ENCODE measurements around the gene LRRC7.
"Not testable (repeated sequence)": the region's sequence is repeated elsewhere in the genome, so short reads cannot be mapped to it uniquely, and the experiment has no call there.

Gene LRRC7

DNA sequence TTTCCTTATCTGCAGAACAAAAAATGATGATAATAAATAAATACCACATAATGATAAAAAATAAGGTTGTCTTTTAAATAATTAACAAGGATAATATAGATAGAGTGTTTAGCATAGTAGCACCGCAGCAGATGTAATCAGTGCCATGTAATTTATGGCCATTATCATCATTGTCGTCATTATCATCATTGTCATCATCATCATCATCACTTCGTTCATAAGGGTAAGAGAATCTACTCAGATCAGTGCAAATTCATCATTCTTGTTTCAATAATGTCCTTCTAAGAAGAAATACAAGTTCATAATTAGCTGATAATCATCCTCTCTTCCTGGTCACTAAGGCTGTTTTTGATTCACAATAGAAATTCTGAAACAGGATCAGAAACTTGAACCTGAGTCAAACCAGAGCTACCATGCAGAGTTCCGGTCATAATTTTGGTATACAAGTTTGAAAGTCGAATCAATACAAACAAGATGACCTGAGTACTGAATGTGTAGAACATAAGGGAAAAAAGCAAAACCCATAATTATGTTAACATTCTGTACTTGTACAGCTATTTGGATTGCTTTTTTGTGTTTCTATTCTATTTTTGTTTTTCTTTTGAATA is 465.6 kb downstream of the LRRC7 start:
- no peak for DNase-seq (ENCODE audit: low read depth in 2 of 3, low spot score in 2 of 3)

DNA sequence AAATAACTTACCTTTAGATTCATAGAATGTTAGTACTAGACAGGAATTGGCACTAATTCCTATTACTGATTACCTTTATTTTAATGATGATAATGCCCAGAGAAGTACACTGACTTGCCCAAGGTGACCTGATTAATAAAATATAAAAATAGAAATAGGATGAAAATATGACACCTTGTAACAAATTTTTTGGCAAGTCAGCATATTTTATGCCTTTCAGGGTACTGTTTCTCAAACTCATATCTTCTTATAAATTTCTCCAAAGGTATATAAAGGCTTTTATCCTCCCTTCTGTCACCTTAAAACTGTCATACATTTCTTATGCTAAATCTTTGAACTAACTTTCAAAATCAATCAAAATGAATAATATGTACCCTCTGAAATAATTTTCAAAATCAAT is 466.2 kb downstream of the LRRC7 start:
- DNase-seq (ENCODE audit: low read depth in 2 of 3, low spot score in 2 of 3): no peak

DNA sequence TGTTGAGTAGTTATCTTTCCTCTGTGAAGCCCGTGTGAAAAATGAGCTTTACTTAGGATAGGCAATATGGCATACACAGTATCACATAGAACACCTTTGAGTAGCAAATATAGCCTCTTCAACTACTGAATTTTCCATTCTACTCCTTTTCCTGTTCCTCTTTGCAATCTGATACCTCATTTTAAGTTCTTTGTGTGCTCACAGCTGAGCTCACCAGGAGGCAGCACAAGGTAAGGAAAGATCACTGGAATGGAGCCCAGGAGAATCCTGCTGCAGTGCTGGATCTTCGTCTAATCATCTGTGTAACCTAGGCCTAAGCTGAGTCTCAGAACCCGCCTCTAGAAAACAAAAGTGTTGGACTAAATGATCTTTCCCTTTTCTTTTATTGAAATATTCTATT is 466.7 kb downstream of the LRRC7 start:
- DNase-seq (ENCODE audit: low read depth in 2 of 3, low spot score in 2 of 3): no peak

DNA sequence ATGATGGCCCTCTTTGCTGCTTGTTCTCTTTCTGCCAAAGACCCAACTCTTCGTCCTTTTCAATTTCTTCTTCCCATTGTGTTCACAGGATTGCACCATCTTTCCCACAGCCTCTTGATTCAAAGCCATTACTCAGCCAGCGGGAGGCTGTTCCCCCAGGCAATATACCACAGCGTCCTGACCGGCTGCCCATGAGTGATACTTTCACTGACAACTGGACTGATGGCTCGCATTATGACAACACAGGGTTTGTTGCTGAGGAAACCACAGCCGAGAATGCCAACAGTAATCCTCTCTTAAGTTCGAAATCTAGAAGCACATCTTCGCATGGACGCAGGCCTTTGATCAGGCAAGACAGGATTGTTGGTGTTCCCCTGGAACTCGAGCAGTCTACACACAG is 470.3 kb downstream of the LRRC7 start:
- no peak for DNase-seq (ENCODE audit: low read depth in 2 of 3, low spot score in 2 of 3)

DNA sequence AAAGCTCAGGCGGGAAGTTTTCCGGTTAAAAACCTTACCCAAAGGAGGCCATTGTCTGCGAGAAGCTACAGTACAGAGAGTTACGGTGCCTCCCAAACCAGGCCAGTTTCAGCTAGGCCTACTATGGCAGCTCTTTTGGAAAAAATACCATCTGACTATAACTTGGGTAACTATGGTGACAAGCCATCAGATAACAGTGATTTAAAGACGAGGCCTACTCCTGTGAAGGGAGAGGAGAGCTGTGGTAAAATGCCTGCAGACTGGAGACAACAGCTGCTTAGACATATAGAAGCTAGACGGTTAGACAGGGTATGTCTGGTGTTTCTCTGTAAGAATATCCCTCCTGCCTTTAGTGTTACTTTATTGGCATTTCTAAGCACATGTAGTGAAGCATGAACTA is 471.8 kb downstream of the LRRC7 start:
- no peak for DNase-seq (ENCODE audit: low read depth in 2 of 3, low spot score in 2 of 3)

DNA sequence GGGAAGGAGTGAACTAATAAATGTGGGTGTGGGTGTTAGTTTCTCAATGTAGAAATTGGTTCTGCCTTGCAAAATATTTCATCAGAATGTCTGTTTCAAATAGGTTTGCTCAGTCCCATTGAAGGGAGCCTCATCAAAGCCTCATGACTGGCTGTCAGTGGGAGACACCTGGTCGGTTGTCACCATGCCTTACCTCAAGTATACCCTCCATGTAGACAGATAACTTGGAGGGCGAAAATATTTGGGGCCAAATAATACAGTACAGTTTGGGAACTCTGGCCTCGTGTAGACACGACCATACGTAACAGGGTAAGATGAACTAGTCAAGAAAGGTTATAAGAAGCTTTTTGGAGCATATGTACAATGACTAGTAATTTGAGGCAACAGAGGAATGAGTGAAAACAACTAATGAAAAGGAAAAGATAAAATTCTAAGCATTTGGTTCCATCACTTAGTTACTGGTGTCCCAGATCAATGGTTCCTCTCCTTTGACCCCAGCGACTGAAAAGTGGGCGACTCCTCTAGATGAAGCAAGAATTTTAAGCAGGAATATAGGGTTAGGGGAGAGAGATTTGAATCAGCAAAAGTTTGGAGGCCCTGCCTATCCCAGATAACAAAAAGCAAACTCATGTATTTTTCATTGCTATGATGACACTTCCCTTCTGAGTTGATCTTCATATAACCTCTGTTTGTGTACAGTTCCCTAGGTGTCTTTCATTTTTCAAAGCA is 473.8 kb downstream of the LRRC7 start:
- DNase-seq (ENCODE audit: low read depth in 2 of 3, low spot score in 2 of 3): no peak

DNA sequence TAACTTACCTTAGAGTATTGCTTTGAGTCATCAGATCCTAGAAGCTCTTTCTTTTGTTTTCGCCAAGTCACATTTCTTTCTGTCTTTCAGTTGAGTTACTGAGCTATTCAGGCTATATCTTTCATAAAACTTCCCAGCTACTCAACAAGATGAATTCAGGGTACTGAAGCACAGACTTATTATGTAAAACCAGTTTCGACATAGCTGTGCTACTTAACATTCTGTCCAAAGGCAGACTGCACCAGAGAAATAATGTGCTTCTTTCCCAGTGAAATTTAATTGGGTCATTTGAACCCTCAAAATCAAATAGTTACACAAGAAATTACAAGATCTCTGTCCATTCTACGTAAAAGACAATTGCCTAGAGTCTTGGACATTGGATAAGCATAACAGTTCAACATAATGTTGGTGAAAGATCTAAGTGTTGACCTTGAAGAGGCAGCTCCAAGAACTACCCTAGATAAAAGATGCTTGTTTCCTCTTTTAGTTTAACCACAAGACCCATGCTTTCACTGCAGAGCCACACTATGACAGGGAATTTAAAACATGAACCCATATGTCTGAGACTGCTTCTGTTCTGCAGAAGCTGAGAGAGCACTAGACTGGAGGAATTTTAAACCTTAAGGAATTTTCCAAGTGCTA is 474.5 kb downstream of the LRRC7 start:
- DNase-seq (ENCODE audit: low read depth in 2 of 3, low spot score in 2 of 3): no peak

DNA sequence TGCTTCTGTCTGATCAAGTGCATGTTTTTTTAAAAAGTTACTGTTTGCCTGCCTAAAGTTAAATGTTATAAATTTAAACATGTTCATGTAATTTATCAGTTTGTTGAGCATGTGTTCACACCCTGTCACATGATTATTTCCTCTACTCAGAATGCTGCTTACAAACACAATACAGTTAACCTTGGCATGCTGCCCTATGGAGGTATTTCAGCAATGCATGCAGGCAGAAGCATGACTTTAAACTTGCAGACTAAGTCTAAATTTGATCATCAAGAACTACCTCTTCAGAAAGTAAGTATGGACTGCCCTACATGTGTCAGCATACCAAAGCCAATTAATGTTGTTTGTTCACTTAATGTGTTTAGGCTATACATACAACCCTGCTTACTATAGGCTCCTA is 476.1 kb downstream of the LRRC7 start:
- DNase-seq (ENCODE audit: low read depth in 2 of 3, low spot score in 2 of 3): no peak

DNA sequence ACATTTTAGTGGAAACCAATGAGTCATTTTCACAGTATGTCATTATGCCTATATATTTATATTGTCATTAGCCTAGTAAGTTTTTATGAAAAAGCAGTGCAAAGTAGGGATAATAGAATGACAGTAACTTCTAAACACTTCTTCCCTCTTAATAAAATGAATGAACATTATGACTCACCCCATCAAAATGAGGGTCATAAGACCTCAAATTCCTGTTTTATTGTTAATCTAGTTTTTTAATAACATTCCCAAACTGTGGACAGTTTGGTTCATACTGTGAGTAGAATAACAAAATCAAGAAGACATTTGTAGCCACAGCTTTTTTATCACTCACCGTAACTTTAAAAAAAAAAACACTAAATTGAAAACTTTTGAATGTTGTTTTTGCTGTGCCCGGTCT is 477.1 kb downstream of the LRRC7 start:
- no peak for DNase-seq (ENCODE audit: low read depth in 2 of 3, low spot score in 2 of 3)

DNA sequence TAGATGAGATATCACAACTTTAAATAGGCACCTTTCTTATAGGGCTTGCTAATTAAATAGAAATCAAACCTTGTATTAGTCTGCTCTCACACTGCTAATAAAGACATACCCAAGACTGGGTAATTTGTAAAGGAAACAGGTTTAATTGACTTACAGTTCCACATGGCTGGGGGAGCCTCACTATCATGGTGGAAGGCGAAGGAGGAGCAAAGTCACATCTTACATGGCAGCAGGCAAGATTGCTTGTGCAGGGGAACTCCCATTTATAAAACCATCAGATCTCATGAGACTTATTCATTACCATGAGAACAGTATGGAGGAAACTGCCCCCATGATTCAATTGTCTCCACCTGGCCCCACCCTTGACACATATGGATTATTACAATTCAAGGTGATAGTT is 477.9 kb downstream of the LRRC7 start:
- not testable (repeated sequence) for DNase-seq (ENCODE audit: low read depth in 2 of 3, low spot score in 2 of 3)

DNA sequence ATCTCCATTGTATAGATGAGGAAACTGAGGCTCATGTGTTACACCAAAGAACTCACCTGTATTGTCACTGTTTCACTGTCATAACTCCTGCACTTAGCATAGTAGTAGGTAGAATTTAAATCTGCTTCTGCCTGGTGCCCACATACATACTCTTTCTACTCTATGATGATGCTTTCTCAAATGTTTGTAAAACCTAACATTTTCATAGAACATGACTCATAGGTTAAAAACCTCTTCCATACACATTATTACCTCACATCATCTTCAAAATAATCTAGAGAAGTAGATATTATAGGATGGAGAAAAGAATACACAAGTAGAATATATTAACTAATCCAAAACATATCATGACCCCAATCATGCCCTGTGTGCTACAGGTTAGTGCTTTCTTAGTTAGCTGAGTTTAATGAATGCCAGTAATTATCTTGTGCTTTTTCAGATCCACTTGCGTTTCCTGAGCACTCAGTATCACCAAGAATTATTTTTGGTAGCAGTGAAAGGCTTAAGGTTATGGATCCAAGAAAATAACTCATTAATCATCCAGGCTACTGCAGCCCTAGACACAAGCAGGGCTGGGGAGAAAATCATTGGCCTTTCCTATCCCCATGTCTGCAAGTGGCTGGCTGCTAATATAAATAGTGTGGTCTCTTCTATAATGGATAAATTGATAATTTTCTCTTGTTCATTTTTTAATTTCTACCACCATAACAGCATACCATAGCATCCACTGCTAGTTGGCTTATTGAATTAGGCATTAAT is 480.8 kb downstream of the LRRC7 start:
- no peak for DNase-seq (ENCODE audit: low read depth in 2 of 3, low spot score in 2 of 3)

DNA sequence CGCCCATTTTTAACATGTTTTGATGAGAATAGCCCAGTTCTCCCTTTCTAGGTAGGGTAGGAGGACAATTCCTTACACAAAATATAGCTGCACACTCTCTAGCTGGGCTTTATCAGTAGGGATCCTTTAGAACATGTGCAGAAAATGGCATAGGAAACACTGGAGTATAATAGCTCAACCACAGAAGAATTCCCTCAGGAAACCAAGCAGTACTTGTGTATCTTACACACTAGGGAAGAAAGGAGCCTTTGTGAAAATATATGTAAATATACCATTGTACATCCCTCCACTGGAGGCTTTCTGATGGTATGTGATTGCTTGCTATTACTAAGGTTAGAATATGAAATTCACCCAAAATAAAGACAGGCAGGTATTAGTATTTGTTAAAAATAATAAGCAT is 484.2 kb downstream of the LRRC7 start:
- no peak for DNase-seq (ENCODE audit: low read depth in 2 of 3, low spot score in 2 of 3)

DNA sequence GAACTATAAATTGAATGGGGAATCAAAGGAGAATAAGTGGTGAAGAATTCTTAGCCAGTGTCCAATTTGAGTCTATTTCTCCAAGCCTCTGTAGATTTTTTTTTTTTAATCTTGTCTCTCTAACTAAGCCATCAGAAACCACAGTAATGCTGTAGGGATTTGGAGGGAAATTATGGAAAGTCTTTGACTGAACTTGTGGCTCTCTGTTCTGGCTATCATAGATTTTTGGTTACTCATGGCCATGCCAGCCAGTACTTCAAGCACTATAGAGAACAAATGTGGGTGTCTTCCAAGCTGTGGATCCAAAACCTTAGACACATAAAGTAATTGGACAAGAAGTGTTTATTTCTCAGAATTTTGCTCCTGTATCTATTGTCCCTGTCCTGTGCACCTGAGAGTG is 489.8 kb downstream of the LRRC7 start:
- DNase-seq (ENCODE audit: low read depth in 2 of 3, low spot score in 2 of 3): no peak

DNA sequence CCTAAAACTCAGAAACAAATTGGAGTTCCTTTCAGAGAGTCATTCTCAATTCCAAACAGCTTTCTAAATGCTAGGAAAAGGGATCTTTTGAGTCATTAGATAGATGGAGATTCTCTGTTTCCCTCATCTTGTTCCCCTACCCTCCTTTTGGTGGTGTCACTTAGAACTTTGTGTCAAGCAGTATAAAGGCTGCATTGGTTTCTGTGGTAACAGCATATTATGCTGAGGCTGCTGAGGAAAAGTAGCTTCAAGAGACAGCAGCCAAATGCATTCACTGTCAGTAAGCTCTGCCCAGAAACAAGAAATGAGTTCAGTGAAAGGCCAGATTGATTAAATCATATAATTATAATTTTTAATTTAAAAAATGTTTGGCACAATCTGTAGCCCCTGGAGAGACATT is 493.5 kb downstream of the LRRC7 start:
- no peak for DNase-seq (ENCODE audit: low read depth in 2 of 3, low spot score in 2 of 3)

DNA sequence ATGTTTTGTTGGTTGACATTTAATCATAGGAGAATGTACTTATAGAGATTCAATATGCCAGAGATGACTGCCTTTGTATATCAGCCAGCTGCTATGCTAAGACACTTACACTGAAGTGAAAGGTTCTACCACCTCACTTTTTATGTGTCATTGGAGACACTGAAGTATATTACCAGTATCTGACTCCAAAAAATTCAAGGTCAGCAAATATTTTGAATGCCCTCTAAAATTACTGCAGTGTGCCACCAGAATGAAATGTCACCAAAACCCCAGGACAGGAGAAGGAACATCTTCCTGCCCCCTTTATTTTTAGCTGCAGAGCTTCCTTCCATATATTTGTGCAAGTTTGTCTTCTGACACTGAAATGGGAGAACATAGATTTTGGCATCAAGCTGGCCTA is 496.1 kb downstream of the LRRC7 start:
- DNase-seq (ENCODE audit: low read depth in 2 of 3, low spot score in 2 of 3): no peak

DNA sequence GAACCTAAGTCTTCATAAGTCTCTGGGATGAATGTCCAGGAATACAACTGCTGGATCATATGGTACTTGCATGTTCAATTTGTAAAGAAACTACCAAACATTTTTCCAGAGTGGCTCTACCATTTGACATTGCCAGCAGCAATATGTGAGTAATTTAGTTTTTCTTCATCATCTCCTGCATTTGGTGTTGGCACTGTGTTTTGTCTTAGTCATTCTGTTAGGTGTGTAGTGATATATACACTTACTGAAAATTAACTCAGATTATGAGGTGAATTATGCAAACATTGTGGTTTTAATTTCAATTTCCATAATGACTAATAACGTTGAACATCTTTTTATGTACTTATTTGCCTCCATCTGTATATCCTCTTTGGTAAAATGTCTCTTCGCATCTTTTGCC is 499.0 kb downstream of the LRRC7 start:
- no peak for DNase-seq (ENCODE audit: low read depth in 2 of 3, low spot score in 2 of 3)

DNA sequence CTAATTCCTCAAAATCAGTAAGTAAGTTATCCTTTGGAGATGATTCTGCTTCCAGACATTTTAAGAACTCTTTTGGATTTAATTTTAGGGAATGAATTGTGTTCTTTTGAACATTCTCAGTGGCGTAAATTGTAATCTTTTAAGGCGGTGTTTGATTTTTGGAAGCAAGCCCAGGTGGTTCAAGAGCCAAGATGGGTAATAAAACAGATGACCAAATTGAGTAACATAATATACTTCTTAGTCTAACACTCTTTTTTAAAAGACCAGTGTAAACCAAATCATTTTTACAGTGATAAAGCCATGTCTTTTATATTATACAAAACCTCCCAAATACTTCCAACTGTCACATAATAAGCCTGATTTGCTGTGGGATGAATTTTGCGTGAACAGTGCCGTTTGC is 503.9 kb downstream of the LRRC7 start:
- DNase-seq (ENCODE audit: low read depth in 2 of 3, low spot score in 2 of 3): no peak

DNA sequence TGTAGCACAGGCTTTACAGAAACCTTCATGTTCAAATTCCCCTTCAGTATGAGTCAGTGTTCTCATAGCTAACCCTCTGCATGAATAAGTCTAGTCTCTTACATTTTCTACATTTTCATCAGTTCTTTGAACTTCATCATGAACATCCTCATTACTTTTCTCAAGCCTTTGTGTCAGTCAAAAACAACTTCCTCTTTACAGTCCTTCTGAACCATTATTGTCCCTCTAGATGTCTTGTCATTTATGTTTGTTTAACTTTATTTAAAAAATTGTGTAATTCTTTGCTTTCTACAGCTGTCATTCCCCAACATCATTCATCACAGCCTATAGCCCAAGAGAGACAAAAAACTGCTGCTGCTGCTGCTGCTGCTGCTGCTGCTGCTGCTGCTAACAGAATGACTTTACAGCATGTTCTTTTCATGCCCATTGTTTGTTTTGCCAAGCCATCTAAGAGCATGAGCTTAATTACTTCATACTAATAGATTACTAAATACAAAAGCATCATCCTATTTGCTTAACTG is 504.6 kb downstream of the LRRC7 start:
- DNase-seq (ENCODE audit: low read depth in 2 of 3, low spot score in 2 of 3): no peak

DNA sequence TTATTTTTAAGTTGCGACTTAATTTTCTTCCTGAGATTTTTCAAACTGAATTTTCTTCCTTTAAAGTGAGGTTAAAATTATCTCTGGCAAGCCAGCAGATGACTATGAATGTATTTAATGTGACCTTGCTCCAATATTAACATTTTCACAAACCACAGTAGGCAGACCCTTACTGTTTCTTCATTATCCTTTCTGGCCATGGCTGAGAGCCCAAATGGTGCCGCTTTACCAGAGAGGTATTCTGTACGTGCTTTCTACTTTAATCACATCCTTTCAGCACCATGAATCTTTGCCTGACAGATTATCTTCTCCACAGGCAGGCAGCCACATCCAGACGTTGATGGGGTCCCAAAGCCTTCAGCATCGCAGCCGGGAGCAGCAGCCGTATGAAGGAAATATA is 508.0 kb downstream of the LRRC7 start:
- no peak for DNase-seq (ENCODE audit: low read depth in 2 of 3, low spot score in 2 of 3)

DNA sequence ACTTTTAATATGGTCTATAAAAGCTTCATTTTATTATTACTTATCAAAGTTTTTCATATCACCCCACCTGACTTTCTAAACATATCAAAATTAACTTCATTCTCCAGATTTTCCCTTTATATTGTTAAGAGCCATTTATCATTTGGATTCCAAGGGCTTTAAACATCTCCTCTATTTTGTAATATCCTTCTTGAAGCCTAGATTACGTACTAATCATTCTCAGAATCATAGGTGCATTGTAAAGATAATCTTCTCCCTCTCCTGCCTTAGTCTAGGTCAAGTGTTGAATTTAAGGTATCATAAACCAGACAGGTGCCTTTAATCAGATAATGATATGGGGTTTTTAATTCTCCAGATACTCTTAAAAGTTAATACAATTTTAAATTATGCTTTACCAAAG is 509.3 kb downstream of the LRRC7 start:
- no peak for DNase-seq (ENCODE audit: low read depth in 2 of 3, low spot score in 2 of 3)

DNA sequence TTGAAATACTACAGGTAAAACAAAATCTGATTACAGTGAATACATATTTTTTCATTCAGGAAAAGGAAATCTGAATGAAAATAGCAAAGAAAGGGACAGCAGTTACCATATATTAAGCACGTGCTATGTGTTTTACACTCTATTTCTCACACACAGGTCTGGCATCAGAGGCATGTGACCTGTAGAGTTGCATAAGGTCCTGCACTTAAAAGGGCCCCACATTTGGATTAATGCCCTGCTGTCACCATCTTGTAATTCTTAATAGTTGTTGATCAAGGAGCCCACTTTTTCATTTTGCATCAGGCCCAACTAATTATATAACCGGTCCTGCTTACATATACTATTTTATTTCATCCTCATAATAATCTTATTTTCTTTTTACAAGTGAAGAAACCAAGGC is 511.8 kb downstream of the LRRC7 start:
- no peak for DNase-seq (ENCODE audit: low read depth in 2 of 3, low spot score in 2 of 3)

DNA sequence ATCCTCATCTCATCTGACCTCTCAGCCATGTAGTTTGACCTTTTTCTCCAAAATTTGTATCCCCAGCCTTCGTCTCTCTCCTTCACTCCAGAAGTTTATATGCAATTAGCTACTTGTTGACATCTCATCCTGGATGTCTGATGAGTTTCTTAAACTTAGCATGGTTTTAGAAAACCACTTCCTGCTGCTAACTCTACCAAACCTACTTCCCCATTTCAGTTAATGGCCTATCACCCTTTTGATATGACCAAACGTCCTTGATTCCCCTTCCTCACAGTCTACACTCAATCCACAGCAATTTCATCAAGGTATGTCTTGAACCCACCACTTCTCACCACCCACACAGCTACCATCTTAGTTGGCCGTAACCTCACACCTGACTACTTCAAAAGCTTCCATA is 515.8 kb downstream of the LRRC7 start:
- DNase-seq (ENCODE audit: low read depth in 2 of 3, low spot score in 2 of 3): no peak

All from activated CD8-positive, alpha-beta memory T cell treated with anti-CD3 and anti-CD28 coated beads for 48 hours (primary cell).